Stimulated activated CD8-positive, alpha-beta memory T cell treated with anti-CD3 and anti-CD28 coated beads, Interleukin-7, amount 100 ng/mL, for 4 hours (primary cell): Measurements from ENCODE around the gene MYH14.

ENCODE experiments used
- DNase-seq, 2 donors: peaks; one replicate each; pipeline ENCODE4 v3.0.0-alpha.2; 2020; ENCODE audit warnings: low read depth in 2 of 2

MYH14 gene

GRCh38 chr19:50258918-50259372, 55.5 kb downstream of the MYH14 start:
- DNase-seq, result no peak

- no peak for DNase-seq
Observed at GRCh38 chr19:50261446-50261970, 58.1 kb downstream of the MYH14 start.

- no peak for DNase-seq
Observed at GRCh38 chr19:50263176-50263575, 59.8 kb downstream of the MYH14 start.

GRCh38 chr19:50264483-50265186, 61.2 kb downstream of the MYH14 start:
- no peak for DNase-seq

GRCh38 chr19:50266041-50266440, 62.6 kb downstream of the MYH14 start:
- no peak for DNase-seq

GRCh38 chr19:50266896-50267295, 63.5 kb downstream of the MYH14 start:
- DNase-seq, result peak in 1 of 2 donors; percentile 1

GRCh38 chr19:50268041-50268440, 64.6 kb downstream of the MYH14 start:
- DNase-seq, result no peak

- DNase-seq, result no peak
Observed at GRCh38 chr19:50268501-50268900, 65.1 kb downstream of the MYH14 start.

- DNase-seq, result no peak
Observed at GRCh38 chr19:50269653-50270052, 66.2 kb downstream of the MYH14 start.

GRCh38 chr19:50272263-50272897, 69.0 kb downstream of the MYH14 start:
- DNase-seq, result no peak

GRCh38 chr19:50273821-50274220, 70.4 kb downstream of the MYH14 start:
- no peak for DNase-seq

- DNase-seq, result no peak
Observed at GRCh38 chr19:50275577-50276368, 72.4 kb downstream of the MYH14 start.

GRCh38 chr19:50276370-50277063, 73.1 kb downstream of the MYH14 start:
- no peak for DNase-seq

- DNase-seq, result no peak
Observed at GRCh38 chr19:50277966-50278580, 74.7 kb downstream of the MYH14 start.

- no peak for DNase-seq
Observed at GRCh38 chr19:50280074-50280473, 76.7 kb downstream of the MYH14 start.

- DNase-seq, result no peak
Observed at GRCh38 chr19:50280983-50281382, 77.6 kb downstream of the MYH14 start.

GRCh38 chr19:50281491-50281890, 78.1 kb downstream of the MYH14 start:
- no peak for DNase-seq

GRCh38 chr19:50285833-50286232, 82.4 kb downstream of the MYH14 start:
- no peak for DNase-seq

- no peak for DNase-seq
Observed at GRCh38 chr19:50286443-50286842, 83.0 kb downstream of the MYH14 start.

GRCh38 chr19:50287331-50287730, 83.9 kb downstream of the MYH14 start:
- no peak for DNase-seq

GRCh38 chr19:50288954-50289353, 85.5 kb downstream of the MYH14 start:
- DNase-seq, result no peak
